Aorta (tissue), 5 donors: Measurements from ENCODE around the gene IL22RA1. TPM values are rescaled to one million over a fixed set of nuclear protein-coding genes. Genes with fewer than 3 reads are reported as not detected.

ENCODE experiments used
- ATAC-seq: fragments of 200-7000 bp; cut with Tn5 transposase; one replicate; pipeline ENCODE4 v1.9.1; 2022; ENCODE audit warnings: moderate library complexity; ENCODE audit not compliant: low FRiP score
- DNase-seq, 2 donors: peaks; one replicate each; pipeline ENCODE4 v3.0.0-alpha.2; 2020
- H3K27ac ChIP-seq, 2 donors: one replicate each; pipeline ENCODE4 v1.5.1; 2013; ENCODE audit warnings: low read length in 2 of 2, mild to moderate bottlenecking in 2 of 2, moderate library complexity in 2 of 2, control low read depth in 1 of 2, inconsistent platforms in 1 of 2, low read depth in 1 of 2
- H3K27me3 ChIP-seq, 2 donors: one replicate each; pipeline ENCODE4 v1.6.1; 2013; ENCODE audit warnings: control low read depth in 1 of 2, low read length in 1 of 2, mild to moderate bottlenecking in 1 of 2, moderate library complexity in 1 of 2; ENCODE audit not compliant: insufficient read depth in 2 of 2, control insufficient read depth in 1 of 2
- H3K36me3 ChIP-seq, 2 donors: one replicate each; pipeline ENCODE4 v1.6.1; 2013; ENCODE audit warnings: control low read depth in 1 of 2, low read length in 1 of 2, mild to moderate bottlenecking in 1 of 2; ENCODE audit not compliant: insufficient read depth in 2 of 2, control insufficient read depth in 1 of 2
- H3K4me1 ChIP-seq, 2 donors: one replicate each; pipeline ENCODE4 v1.6.1; 2013; ENCODE audit warnings: low read length in 2 of 2, control low read depth in 1 of 2, mild to moderate bottlenecking in 1 of 2, moderate library complexity in 1 of 2; ENCODE audit not compliant: insufficient read depth in 2 of 2, control insufficient read depth in 1 of 2
- H3K4me3 ChIP-seq, 2 donors: one replicate each; pipeline ENCODE4 v1.5.1; 2013; ENCODE audit warnings: low read length in 2 of 2, control low read depth in 1 of 2, mild to moderate bottlenecking in 1 of 2
- H3K9me3 ChIP-seq: one replicate; pipeline ENCODE4 v1.6.1; 2013; ENCODE audit warnings: mild to moderate bottlenecking, low read length; ENCODE audit not compliant: control insufficient read depth
- WGBS, 2 donors: extraction: QIAGEN DNeasy Blood & Tissue Kit; methylation state at CpG; one replicate each; pipeline ENCODE4 v1.1.7; 2013; 5-methylcytosine and 5-hydroxymethylcytosine counted together
- intact Hi-C, 2 donors: fragments of 100-400 bp; cut with DNase I; formaldehyde crosslinking; loops; one replicate each; pipeline versions ENCODE4 v1.14.2 to v1.15.0; 2022
- polyA plus RNA-seq, 2 donors: library from polyadenylated mRNA; stranded (reverse); fragments of 200-250 nt; gene quantifications; one replicate each; pipeline ENCODE4 v1.2.3, GENCODE V29; 2013
- total RNA-seq, 2 donors: library from RNA; stranded (reverse); fragmentation: NEBNext Ultra II Directional; extraction: Animal tissue kit (Norgen Biotek cat#: 25700); gene quantifications; one replicate each; pipeline ENCODE4 v1.2.1, GENCODE V29; 2021
- donor health status: healthy with polysubstance abuse.
- donor health status: Bipolar disorder and iron deficiency.
- donor health status: DM: no; HTN: no; CAD: no.
- donor health status: DM: no; HTN: no; CAD: no.
- donor health status: DM: yes; HTN: yes; CAD: no.

IL22RA1 gene
- total and polyA plus RNA-seq, 4 donors: 0.18 to 2.4 (median 0.23) TPM; not detected in 1

DNA sequence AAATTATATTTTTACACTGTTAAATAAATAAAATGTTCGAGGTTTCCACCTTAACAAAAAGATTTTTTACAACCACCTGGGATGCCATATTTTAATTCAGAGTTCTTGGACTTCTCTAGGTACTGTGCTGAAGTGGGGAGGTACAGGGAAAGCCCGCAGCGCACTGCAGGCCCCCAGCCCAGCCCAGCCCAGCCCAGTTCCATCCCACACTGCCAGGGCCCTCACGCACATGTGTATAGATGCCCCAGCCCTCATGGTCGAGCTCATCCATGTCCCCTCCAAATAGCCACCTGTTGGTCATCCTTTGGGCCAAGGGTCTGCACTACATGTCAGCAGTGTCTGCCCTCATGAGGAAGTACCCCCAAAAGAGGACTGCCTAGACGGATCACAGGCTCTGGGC, 19.3 kb downstream of the IL22RA1 start:
- peaks cover 0 to 3% of the 10 kb centered on the region in 2 donors for H3K4me1 ChIP-seq
- DNase-seq: peak in 1 of 2 donors; percentile 58
- no peaks in the 10 kb centered on the region for H3K9me3 ChIP-seq
- intact Hi-C loops: no loop called here
- no peaks in the 10 kb centered on the region for H3K36me3 ChIP-seq
- no peak for ATAC-seq
- H3K27ac ChIP-seq: no peak overlapping the region
- WGBS, 2 donors: 92 to 95% methylated on average over 6 of the region's 6 CpGs
- H3K27me3 ChIP-seq: no peaks in the 10 kb centered on the region
- H3K4me3 ChIP-seq: no peak overlapping the region

DNA sequence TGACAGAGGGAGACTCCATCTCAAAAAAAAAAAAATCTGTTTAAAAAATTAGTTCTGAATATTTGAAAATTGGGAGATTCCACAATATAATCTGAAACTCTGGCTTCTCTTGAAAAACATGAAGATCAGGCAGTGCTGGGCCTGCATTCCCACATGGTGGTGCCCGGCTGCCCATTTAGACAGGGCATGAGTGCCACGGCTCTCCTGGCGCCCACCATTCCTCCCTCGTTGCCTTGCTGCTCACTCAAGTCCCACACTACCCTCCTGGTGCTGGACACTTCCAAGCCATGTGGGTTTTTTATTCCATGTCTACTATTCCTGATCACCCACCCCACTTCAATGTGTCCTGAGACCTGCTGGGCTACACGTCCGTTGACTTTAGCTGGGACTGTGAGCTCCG, 20.2 kb downstream of the IL22RA1 start:
- intact Hi-C loops: no loop called here
- 93% methylated on average over 7 of the region's 7 CpGs for WGBS, 2 donors

GRCh38 chr1:24121406-24121805, 21.5 kb downstream of the IL22RA1 start:
- Histone ChIP-seq H3K36me3 (no peaks in the 10 kb centered on the region), H3K4me3 (no peak overlapping the region), H3K9me3 (no peaks in the 10 kb centered on the region), H3K4me1 (peaks cover 0 to 3% of the 10 kb centered on the region in 2 donors), H3K27me3 (no peaks in the 10 kb centered on the region), H3K27ac (no peak overlapping the region)
- ATAC-seq (no peak), DNase-seq (peak; percentile 8 to 62)
- intact Hi-C loops: no loop called here
- 94 to 96% methylated on average over 14 of the region's 14 CpGs for WGBS, 2 donors

More for the DNA sequence above, 20.2 kb downstream of the IL22RA1 start:
- ATAC-seq: no peak
- peak; percentile 12 to 51 for DNase-seq
- Histone ChIP-seq H3K9me3 (no peaks in the 10 kb centered on the region), H3K27me3 (no peaks in the 10 kb centered on the region), H3K4me1 (peaks cover 0 to 3% of the 10 kb centered on the region in 2 donors), H3K36me3 (no peaks in the 10 kb centered on the region), H3K27ac (no peak overlapping the region), H3K4me3 (no peak overlapping the region)

DNA sequence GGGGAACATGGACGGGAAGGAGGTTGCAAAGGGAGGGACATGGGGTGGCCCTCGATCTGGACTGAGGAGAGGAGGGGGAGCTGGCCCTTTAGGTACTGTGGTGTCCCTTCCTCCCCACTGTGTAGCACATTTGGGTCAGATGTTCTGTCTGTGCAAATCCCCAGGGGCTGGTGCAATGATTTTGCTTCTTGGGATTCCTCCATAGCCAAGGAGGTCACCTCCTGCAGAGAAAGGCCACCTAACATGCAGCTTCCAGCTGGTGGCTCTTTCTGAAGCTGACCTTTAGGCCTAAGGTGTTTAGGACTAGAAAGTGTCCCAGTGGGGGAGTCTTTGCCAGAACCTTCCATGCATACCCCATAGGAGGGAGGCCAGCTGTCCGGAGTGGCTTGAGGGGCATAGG, 22.0 kb downstream of the IL22RA1 start:
- WGBS, 2 donors: 83 to 94% methylated on average over 3 of the region's 3 CpGs
- Histone ChIP-seq H3K27ac (no peak overlapping the region), H3K27me3 (no peaks in the 10 kb centered on the region), H3K4me1 (peaks cover 0 to under 1% of the 10 kb centered on the region in 2 donors), H3K9me3 (no peaks in the 10 kb centered on the region), H3K4me3 (no peak overlapping the region), H3K36me3 (no peaks in the 10 kb centered on the region)
- peak in 1 of 2 donors; percentile 38 for DNase-seq
- no peak for ATAC-seq
- intact Hi-C loops: no loop called here

DNA sequence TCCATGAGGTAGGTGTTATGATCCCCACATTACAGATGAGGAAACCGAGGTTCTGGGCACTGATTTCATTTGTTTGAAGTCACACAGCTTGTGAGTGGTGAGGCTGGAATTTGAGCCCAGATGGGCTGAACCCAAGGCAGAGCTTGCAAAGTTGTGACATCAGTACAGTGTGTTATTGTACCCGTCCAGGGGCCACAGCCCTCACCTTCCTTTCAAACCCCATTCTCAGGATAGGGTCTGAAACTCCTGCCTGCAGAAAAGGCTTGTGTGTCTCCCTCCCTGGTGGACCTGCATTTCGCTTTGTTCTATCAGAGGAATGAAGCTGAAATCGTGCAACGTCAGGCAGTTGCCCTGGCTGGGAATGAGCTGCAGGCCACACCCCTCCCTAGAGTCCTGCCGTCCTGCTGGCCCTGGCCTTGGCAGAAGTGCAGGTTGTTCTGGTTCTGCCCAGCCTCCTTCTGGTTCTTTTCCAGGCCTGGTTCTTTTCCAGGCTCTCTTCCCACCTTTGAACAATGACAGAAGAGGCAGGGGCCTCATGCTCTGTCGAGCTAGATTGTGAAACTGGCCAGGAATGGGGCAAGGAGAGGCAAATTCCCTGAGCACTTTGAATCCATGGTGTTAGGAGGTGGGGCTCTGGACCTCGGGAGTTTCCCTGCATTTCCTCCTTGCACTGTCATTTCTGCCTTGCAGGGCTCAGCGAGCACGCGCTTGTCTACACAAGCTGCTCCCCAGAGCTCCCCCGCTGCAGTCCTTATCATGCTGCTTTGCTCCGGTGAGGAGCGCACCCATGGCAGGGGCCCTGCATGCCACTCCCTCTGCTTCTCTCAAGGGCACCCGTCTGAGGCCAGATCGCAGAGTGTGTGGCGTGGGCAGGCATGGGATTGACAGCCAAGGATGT, 22.8 kb downstream of the IL22RA1 start:
- intact Hi-C loops: no loop called here
- 36 to 38% methylated on average over 17 of the region's 17 CpGs for WGBS, 2 donors
- peak; percentile 27 for ATAC-seq

DNA sequence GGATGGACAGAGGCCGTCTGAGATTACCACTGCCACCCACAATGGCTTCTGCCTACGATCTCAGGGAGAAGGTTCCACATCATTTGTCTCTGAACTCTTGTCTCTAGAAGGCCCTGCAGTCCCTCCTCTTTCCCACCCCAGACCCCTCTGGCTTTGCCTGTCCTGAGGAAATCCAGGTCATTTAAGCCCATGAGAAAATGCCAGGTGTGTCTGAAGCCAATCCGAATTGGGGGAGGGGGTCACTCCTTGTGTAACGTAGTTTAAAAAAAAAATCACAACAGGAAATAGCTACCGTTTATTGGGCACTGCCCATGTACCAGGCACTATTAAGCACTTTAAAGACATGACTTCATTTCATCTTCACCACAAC, 23.5 kb downstream of the IL22RA1 start:
- DNase-seq (no peak), ATAC-seq (no peak)
- intact Hi-C loops: no loop called here
- WGBS, 2 donors: 75 to 80% methylated on average over 5 of the region's 5 CpGs
- H3K9me3 ChIP-seq: no peaks in the 10 kb centered on the region
- H3K4me3 ChIP-seq: no peak overlapping the region
- no peaks in the 10 kb centered on the region for H3K4me1 ChIP-seq
- no peak overlapping the region for H3K27ac ChIP-seq
- H3K27me3 ChIP-seq: no peaks in the 10 kb centered on the region
- H3K36me3 ChIP-seq: no peaks in the 10 kb centered on the region

More for the DNA sequence above, 22.8 kb downstream of the IL22RA1 start:
- H3K9me3 ChIP-seq: no peaks in the 10 kb centered on the region
- peak; percentile 66 to 72 for DNase-seq
- H3K27me3 ChIP-seq: no peaks in the 10 kb centered on the region
- H3K4me3 ChIP-seq: no peak overlapping the region
- H3K4me1 ChIP-seq: no peaks in the 10 kb centered on the region
- no peak overlapping the region for H3K27ac ChIP-seq
- H3K36me3 ChIP-seq: no peaks in the 10 kb centered on the region

GRCh38 chr1:24118410-24119242, 24.3 kb downstream of the IL22RA1 start:
- ATAC-seq (no peak), DNase-seq (peak in 1 of 2 donors; percentile 36)
- Histone ChIP-seq H3K4me3 (no peak overlapping the region), H3K9me3 (no peaks in the 10 kb centered on the region), H3K4me1 (no peaks in the 10 kb centered on the region), H3K27ac (no peak overlapping the region), H3K36me3 (no peaks in the 10 kb centered on the region), H3K27me3 (no peaks in the 10 kb centered on the region)
- intact Hi-C loops: no loop called here
- 83% methylated on average over 8 of the region's 8 CpGs for WGBS, 2 donors

- DNase-seq (peak in 1 of 2 donors; percentile 68), ATAC-seq (no peak)
- Histone ChIP-seq H3K9me3 (no peaks in the 10 kb centered on the region), H3K4me1 (no peaks in the 10 kb centered on the region), H3K4me3 (no peak overlapping the region), H3K36me3 (no peaks in the 10 kb centered on the region), H3K27ac (no peak overlapping the region), H3K27me3 (no peaks in the 10 kb centered on the region)
- 82 to 87% methylated on average over 14 of the region's 14 CpGs for WGBS, 2 donors
- intact Hi-C loops: no loop called here
Measured at GRCh38 chr1:24117722-24118409, 25.1 kb downstream of the IL22RA1 start.
